SH-SY5Y (cell line): ENCODE data around the gene RGS16.

Experiments used
- GATA2 ChIP-seq: IDR thresholded peaks from 2 replicates; pipeline ENCODE4 v1.6.1; 2011; ENCODE audit warnings: mild to moderate bottlenecking, low read depth, low read length
- GATA3 ChIP-seq: IDR thresholded peaks from 2 replicates; pipeline ENCODE4 v1.6.1; 2011; ENCODE audit warnings: low read depth, mild to moderate bottlenecking, low read length, moderate library complexity

DNA sequence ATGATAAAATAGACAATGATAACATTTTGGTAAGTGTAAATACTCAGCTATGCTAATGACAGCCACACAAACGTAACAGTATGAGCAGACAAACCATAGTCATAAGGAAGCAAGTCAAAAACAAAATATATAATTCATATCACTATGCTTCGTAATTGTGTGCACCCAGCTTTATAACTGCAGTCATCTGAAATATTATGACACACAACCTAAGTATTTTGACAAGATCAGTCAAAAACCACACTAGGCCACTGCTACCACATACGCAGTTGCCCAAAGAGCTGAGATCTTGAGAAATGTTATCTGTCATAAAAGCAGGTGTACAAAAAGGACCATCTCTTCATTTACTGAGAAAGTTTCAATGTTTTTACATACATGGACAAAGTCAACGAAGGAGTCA is 41.1 kb downstream of the RGS16 start:
- TF ChIP-seq GATA2 (no peak), GATA3 (no peak)
